22Rv1 (cell line): ENCODE results near the gene DDR2.

Experiments
- ZFX ChIP-seq: fragments of 450-650 bp; IDR thresholded peaks from 2 replicates; pipeline ENCODE4 v1.6.1; 2017; ENCODE audit warnings: antibody characterized with exemption, borderline replicate concordance
- TF ChIP-seq, protein P1 (sequence below): fragments of 450-650 bp; IDR thresholded peaks from 2 replicates; pipeline ENCODE4 v1.5.1; 2017; ENCODE audit warnings: mild to moderate bottlenecking

DNA sequence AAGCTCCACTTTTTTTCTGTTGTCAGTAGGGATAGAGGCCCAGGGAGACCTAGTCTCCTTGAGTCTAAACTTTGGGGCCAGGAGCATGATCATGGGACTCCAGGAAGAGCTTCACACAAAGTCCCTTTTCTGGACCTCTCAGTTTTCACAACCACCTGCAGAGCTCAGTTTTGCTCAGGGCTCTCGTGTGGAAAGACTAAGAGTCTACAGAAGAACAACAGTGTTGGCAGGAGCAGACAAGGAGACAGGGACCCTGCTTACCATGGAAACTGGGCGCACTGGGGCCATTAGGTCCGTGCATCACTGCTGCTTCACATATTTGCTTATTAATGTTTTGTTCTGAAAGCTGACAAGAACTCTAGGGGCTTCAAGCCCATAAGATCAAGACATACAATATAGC, 94.3 kb downstream of the DDR2 start:
- TF ChIP-seq, protein P1, sequence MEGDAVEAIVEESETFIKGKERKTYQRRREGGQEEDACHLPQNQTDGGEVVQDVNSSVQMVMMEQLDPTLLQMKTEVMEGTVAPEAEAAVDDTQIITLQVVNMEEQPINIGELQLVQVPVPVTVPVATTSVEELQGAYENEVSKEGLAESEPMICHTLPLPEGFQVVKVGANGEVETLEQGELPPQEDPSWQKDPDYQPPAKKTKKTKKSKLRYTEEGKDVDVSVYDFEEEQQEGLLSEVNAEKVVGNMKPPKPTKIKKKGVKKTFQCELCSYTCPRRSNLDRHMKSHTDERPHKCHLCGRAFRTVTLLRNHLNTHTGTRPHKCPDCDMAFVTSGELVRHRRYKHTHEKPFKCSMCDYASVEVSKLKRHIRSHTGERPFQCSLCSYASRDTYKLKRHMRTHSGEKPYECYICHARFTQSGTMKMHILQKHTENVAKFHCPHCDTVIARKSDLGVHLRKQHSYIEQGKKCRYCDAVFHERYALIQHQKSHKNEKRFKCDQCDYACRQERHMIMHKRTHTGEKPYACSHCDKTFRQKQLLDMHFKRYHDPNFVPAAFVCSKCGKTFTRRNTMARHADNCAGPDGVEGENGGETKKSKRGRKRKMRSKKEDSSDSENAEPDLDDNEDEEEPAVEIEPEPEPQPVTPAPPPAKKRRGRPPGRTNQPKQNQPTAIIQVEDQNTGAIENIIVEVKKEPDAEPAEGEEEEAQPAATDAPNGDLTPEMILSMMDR: no peak
- TF ChIP-seq ZFX: no peak
